Measurements from ENCODE around the gene KRT6C.
"Not testable (repeated sequence)": the region's sequence is repeated elsewhere in the genome, so short reads cannot be mapped to it uniquely, and the experiment has no call there.

KRT6C gene

DNA sequence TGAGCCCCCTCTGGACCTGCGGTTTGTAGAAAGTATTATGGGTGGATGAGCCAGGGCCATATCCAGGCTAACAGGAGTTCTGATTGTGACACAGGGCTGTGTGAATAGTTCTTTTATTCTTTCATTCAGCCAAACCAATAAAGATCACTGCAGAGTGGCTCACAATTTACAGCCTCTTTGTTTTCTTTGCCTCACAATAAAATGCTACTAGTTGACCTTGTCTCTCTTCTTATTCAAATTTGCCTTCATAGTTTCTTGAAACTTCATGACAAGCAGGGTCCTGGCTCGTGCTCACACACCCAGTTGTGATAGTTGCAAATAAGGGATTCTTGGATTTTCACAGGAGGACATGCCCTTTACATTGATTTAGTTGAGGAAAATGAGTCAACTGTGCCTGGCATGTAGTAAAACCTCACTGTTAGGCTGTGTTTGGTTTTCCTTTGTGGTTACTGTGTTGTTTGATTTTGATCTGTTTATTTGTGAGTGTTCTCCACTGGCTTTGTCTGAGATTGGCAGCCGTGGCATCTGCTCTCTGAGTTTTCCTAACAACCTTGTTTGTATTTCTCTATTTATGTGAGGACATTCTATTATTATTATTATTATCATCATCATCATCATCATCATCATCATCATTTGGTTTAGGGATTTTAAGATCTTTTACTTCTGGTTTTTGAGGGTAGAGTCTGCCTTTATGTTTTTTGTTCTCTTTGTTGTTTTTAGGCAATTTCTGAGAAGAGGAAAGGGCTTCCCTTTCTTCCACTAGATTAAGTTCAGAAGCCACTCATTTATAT, 19.0 kb downstream of the KRT6C start:
- no peak for DNase-seq

DNA sequence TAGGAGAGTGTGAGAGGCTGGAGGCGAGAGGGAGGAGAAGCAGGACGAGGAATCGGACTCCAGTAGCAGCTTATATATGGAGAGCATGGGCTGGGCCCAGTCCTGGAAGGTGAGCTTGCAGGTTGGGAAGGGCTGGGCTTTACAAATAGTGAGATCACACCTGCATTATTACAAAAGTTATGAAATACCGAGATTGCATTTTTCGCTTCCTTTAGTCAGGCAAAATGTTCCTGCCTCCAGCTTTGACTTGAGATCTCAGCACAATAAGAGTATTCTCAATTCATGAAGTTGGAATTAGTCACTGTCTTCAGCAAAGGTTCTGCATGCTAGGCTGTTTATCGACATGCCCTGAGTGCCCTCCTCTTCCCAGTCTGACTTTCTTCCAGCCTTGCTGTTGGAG, 21.5 kb downstream of the KRT6C start, which contains the start of gene KRT6B:
KRT6B (minus strand) TSS at position 46 of the 400 bp plus-strand sequence. CDS start 68 bp downstream, outside the sequence.
- DNase-seq, result no peak

DNA sequence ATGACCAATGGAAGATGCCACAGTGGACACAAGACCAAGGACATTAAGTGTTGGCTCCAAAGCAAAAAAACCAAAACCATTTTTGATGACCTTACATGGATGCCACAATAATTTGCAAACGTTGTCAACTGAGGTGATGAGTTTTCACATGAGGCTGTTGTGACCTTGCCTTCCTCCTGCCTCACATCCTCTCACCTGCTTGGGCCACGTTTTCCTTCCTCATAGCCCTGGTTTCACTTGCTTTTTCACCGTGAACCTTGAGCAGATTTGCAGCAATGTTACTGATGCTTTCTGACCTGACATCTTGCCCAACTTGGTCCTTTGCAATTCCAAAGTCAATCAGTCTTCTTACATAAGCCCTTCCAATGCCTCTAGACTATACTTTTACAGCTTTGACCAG, 25.4 kb downstream of the KRT6C start:
- no peak for DNase-seq

GRCh38 chr12:52447196-52447595, 26.4 kb downstream of the KRT6C start:
- DNase-seq, result not testable (repeated sequence)

DNA sequence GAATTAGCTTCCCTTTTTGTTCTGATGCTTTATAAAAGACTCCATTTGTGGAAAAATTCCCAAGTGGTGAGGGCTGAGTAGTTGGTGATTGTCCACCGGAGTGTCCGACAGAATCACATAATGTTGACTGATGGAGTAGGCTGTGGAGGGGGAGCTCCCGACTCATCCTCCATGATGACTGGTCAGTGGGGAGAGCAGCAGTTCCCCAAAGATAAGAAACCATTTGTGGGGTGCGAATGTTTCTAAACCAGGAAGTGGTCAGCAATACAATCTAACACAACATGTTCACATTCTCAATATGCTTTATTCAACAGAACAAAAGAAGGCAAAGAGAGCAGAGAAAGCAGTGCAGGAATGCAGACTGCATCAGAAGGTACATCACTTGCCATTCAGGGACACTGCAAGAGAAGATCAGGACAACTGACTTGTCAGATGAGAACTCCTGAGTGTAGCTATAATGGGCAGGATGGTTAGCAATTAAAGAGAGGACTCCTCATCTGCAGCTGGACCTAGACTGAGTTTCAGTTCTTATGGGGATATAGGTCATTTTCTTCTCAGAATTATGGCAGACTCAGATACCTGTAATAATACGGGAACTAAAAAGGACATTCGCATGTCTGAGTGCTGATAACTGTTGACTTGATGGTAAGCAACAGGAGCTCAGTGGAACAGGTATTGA, 27.1 kb downstream of the KRT6C start:
- DNase-seq, result no peak

GRCh38 chr12:52445876-52446275, 27.7 kb downstream of the KRT6C start:
- no peak for DNase-seq

GRCh38 chr12:52444647-52445595, 28.7 kb downstream of the KRT6C start:
- DNase-seq, result no peak

GRCh38 chr12:52443966-52444365, 29.6 kb downstream of the KRT6C start:
- no peak for DNase-seq

GRCh38 chr12:52442600-52443061, 31.0 kb downstream of the KRT6C start:
- DNase-seq, result no peak

- no peak for DNase-seq
These were observed 32.2 kb downstream of the KRT6C start for GRCh38 chr12:52441320-52441911.

DNA sequence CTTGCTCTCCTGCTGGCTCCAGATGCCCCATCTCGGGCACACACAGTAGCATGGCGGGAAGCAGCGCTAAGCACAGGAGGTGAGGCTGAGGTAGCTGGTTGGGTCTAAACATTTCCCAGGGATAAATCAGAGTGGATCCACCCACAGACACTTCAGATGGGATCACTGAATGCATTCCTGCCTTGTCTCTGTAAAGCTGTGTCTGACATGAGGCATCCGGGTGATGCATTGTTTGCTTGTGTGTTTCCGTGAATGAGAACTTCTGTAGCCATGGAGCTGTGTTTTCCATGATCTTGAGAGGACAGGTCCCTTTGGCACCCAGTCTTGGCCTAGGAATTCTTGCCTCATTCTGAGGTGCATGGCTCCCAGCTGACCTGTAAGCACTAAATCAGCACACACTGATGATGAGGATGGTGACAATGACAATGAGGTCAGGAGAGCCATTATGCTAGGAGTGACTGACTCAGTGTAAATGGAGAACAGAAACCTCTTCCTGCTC, 32.7 kb downstream of the KRT6C start:
- DNase-seq, result no peak

DNA sequence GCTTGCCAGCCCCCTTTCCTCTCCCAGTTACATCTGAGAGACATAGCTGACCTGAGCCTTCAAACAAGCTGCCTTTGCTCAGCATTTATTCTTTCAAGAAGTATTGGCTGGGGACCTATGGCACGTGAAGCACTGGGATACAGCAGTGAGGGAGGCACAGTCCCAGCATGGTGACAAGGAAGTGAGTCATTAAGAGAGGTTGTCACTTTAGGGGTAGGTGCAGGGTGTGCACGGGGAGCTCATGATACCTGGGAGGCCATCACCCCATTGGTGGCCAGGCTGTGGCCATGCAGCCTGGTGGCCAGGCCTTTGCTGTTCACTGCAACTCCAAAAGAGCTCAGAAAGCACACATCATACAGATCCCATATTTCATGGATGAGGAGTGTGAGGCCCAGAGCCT, 33.8 kb downstream of the KRT6C start:
- DNase-seq, result no peak

GRCh38 chr12:52439420-52439819, 34.2 kb downstream of the KRT6C start:
- no peak for DNase-seq

DNA sequence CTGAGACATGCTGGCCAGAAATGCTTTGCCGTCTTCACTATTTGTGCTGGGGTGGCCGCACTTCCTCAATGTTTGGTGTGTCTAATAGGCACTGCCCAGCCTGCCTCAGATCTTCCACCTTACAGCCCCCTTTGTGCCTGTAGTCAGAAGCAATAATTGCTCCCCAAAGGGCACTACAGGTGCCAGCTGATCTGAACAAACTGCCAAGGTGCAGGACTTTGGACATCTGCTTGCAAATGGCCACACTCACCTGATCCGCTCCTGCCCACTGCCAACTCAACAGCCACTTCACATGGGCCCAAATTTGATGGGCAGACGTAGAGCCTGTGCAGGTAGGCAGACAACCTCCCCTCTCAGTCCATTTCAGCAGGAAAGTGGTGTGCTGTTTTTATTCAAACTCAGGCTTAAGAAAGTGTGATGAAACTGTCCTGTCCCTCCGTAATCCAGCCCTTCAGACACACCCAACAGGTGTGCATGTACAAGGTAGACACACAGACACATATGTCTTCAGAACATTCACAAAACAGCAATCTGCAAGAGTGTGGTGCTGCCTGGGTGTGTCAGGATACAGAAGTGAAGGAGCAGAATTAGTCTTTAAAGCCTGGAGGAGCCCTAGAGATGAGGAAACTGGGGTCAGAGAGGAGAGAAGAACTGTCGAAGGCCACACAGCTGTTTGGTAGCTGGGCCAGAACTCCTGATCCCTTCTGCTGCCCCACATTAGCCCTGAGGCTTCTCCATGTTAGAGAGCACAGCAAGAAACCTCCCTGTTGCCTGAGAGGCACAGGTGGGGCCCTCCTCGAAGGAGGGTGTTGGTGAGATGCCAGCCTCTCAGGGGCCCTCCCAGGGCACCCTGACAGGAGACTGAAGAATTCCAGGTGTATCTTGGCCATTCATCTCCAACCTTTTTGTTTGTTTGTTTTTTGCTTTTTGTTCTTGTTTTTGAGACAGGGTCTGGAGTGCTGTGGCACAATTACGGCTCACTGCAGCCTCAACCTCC, 35.0 kb downstream of the KRT6C start:
- no peak for DNase-seq

GRCh38 chr12:52437508-52437907, 36.1 kb downstream of the KRT6C start:
- no peak for DNase-seq

GRCh38 chr12:52436828-52437474, 36.7 kb downstream of the KRT6C start:
- no peak for DNase-seq

GRCh38 chr12:52436000-52436827, 37.4 kb downstream of the KRT6C start:
- DNase-seq, result no peak

- DNase-seq, result no peak
These were observed 38.0 kb downstream of the KRT6C start for GRCh38 chr12:52435659-52435999.

DNA sequence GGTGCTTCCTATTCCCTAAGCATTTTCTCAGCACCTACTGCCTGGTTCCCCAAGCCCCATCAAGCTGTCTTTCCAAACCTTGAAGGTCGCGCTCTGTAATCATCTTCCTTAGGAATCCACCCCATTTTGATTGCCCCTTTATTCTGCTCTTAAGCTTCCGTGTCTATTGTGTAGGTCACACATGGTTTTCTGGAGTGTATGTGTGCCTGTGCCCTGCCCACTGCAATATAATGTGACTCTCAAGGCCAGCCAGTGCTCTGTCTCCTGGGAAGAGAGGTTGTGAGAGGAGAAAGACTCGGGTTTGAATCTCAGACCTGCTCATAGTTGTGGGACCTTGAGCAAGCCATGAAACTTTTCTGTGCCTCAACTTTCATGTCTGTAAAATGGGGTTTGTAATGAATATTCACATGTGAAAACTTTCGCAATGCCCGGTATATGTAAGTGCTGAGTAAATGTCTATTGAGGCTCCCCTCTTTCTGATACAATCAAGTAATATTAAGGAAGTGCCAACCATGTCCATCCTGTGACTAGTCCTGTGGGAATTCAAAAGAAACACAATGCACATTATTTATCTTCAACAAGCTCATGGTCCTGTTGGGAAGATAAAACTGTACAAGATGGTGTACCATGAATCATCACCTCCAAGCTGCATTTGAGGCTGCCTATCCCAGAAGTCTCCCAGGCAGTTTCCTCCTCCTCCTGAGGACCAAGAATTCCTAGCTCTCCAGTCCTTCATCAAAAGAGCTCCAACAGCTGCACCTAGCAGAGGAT, 38.7 kb downstream of the KRT6C start:
- no peak for DNase-seq
